Loucy (cell line): Measurements from ENCODE around the gene GJA3.
A peak's percentile ranks its signal among the peaks of the same experiment; 100 is the strongest.

ENCODE experiments used
- H2AFZ ChIP-seq: fragments of 200-600 bp; sonication (generic); 2 replicates; pipeline ENCODE4 v1.6.0; 2016; ENCODE audit warnings: antibody characterized with exemption, mild to moderate bottlenecking, low read length, moderate library complexity
- H3F3A ChIP-seq: fragments of 200-600 bp; 2 replicates; pipeline ENCODE4 v1.6.0; 2016; ENCODE audit warnings: antibody characterized with exemption, low read depth, mild to moderate bottlenecking
- H3K27me3 ChIP-seq: fragments of 200-600 bp; sonication (generic); 2 replicates; pipeline ENCODE4 v1.6.1; 2014; ENCODE audit warnings: low read length, mild to moderate bottlenecking; ENCODE audit not compliant: insufficient read depth, poor library complexity, severe bottlenecking
- H3K36me3 ChIP-seq: fragments of 200-600 bp; sonication (generic); 2 replicates; pipeline ENCODE4 v1.6.1; 2016; ENCODE audit warnings: low read length; ENCODE audit not compliant: insufficient read depth
- H3K4me1 ChIP-seq: fragments of 200-600 bp; sonication (generic); 2 replicates; pipeline ENCODE4 v1.5.1; 2014; ENCODE audit warnings: low read length, mild to moderate bottlenecking; ENCODE audit not compliant: insufficient read depth, poor library complexity, severe bottlenecking
- H3K4me2 ChIP-seq: fragments of 200-600 bp; sonication (generic); 2 replicates; pipeline ENCODE4 v1.6.0; 2014; ENCODE audit warnings: antibody characterized with exemption, low read length, low read depth, mild to moderate bottlenecking; ENCODE audit not compliant: poor library complexity, severe bottlenecking
- H3K4me3 ChIP-seq: fragments of 200-600 bp; sonication (generic); 2 replicates; pipeline ENCODE4 v1.5.1; 2014; ENCODE audit warnings: low read length, mild to moderate bottlenecking, mixed read lengths; ENCODE audit not compliant: poor library complexity, severe bottlenecking
- H3K79me2 ChIP-seq: fragments of 200-600 bp; sonication (generic); 2 replicates; pipeline ENCODE4 v1.6.1; 2014; ENCODE audit warnings: low read length; ENCODE audit not compliant: insufficient read depth
- H3K9ac ChIP-seq: fragments of 200-600 bp; sonication (generic); 2 replicates; pipeline ENCODE4 v1.6.0; 2014; ENCODE audit warnings: mild to moderate bottlenecking, low read depth, low read length, moderate library complexity; ENCODE audit not compliant: poor library complexity, severe bottlenecking
- H3K9me2 ChIP-seq: fragments of 200-600 bp; sonication (generic); replicated peaks from 2 replicates; pipeline ENCODE4 v1.6.1; 2016; ENCODE audit warnings: low read depth, low read length, mixed read lengths
- H3K9me3 ChIP-seq: fragments of 200-600 bp; sonication (generic); 2 replicates; pipeline ENCODE4 v1.6.1; 2014; ENCODE audit warnings: mild to moderate bottlenecking, antibody characterized with exemption, low read length, low read depth; ENCODE audit not compliant: insufficient read depth
- H4K20me1 ChIP-seq: fragments of 200-600 bp; sonication (generic); 2 replicates; pipeline ENCODE4 v1.6.0; 2014; ENCODE audit warnings: antibody characterized with exemption, low read length, mild to moderate bottlenecking; ENCODE audit not compliant: insufficient read depth, poor library complexity, severe bottlenecking
- CTCF ChIP-seq: fragments of 200-600 bp; sonication (generic); conservative IDR thresholded peaks from 2 replicates; pipeline ENCODE4 v1.5.1; 2014; ENCODE audit warnings: mild to moderate bottlenecking, antibody characterized with exemption, low read length
- EZH2phosphoT487 ChIP-seq: fragments of 200-600 bp; IDR thresholded peaks from 2 replicates; pipeline ENCODE4 v1.6.1; 2018; ENCODE audit warnings: antibody characterized with exemption, mild to moderate bottlenecking, moderate library complexity, borderline replicate concordance

The GJA3 gene

GRCh38 chr13:20093951-20094350 lies 66.9 kb downstream of the GJA3 start:
- H3K27me3 ChIP-seq: no peaks in the 10 kb centered on the region
- H4K20me1 ChIP-seq: no peaks in the 10 kb centered on the region
- no peak overlapping the region for H2AFZ ChIP-seq
- H3K4me2 ChIP-seq: no peak overlapping the region
- H3K36me3 ChIP-seq: no peaks in the 10 kb centered on the region
- no peak overlapping the region for H3K4me3 ChIP-seq
- H3K79me2 ChIP-seq: no peaks in the 10 kb centered on the region
- no peak for TF ChIP-seq EZH2phosphoT487
- no peak for TF ChIP-seq CTCF
- H3K4me1 ChIP-seq: no peaks in the 10 kb centered on the region
- no peaks in the 10 kb centered on the region for H3K9me2 ChIP-seq
- no peak overlapping the region for H3K9ac ChIP-seq
- peaks cover 3% of the 10 kb centered on the region; the same call in 1 of the 2 replicates for H3F3A ChIP-seq
- H3K9me3 ChIP-seq: no peaks in the 10 kb centered on the region

GRCh38 chr13:20090349-20090748 lies 70.5 kb downstream of the GJA3 start:
- Histone ChIP-seq H3K9ac (no peak overlapping the region), H3K79me2 (no peaks in the 10 kb centered on the region)

More at GRCh38 chr13:20090349-20090748, 70.5 kb downstream of the GJA3 start:
- Histone ChIP-seq H3K36me3 (peaks cover 26% of the 10 kb centered on the region), H3K9me2 (no peaks in the 10 kb centered on the region), H3K4me1 (no peaks in the 10 kb centered on the region), H3K27me3 (no peaks in the 10 kb centered on the region), H2AFZ (no peak overlapping the region), H3K4me3 (no peak overlapping the region), H4K20me1 (no peaks in the 10 kb centered on the region), H3F3A (peaks cover 3% of the 10 kb centered on the region; the same call in 1 of the 2 replicates), H3K4me2 (no peak overlapping the region), H3K9me3 (no peaks in the 10 kb centered on the region)
- TF ChIP-seq EZH2phosphoT487 (no peak), CTCF (peak; percentile 45)
